ENCODE data around the gene SDK2.

The SDK2 gene

GRCh38 chr17:73506470-73507435 is 137.5 kb downstream of the SDK2 start:
- no peak for DNase-seq (ENCODE audit: low read depth)

- DNase-seq (ENCODE audit: low read depth) = no peak
Observed at GRCh38 chr17:73503560-73503959, 140.7 kb downstream of the SDK2 start.

GRCh38 chr17:73500414-73500999 is 143.7 kb downstream of the SDK2 start:
- no peak for DNase-seq (ENCODE audit: low read depth)

- no peak for DNase-seq (ENCODE audit: low read depth)
Observed at GRCh38 chr17:73498886-73499554, 145.2 kb downstream of the SDK2 start.

GRCh38 chr17:73498176-73498575 is 146.1 kb downstream of the SDK2 start:
- no peak for DNase-seq (ENCODE audit: low read depth)

GRCh38 chr17:73497721-73498120 is 146.5 kb downstream of the SDK2 start:
- DNase-seq (ENCODE audit: low read depth) = no peak

GRCh38 chr17:73496232-73496631 is 148.0 kb downstream of the SDK2 start:
- DNase-seq (ENCODE audit: low read depth) = no peak

GRCh38 chr17:73495641-73496040 is 148.6 kb downstream of the SDK2 start:
- DNase-seq (ENCODE audit: low read depth) = no peak

GRCh38 chr17:73494950-73495349 is 149.3 kb downstream of the SDK2 start:
- DNase-seq (ENCODE audit: low read depth) = no peak

- no peak for DNase-seq (ENCODE audit: low read depth)
Observed at GRCh38 chr17:73493956-73494926, 150.0 kb downstream of the SDK2 start.

- DNase-seq (ENCODE audit: low read depth) = no peak
Observed at GRCh38 chr17:73492821-73493814, 151.1 kb downstream of the SDK2 start.

- no peak for DNase-seq (ENCODE audit: low read depth)
Observed at GRCh38 chr17:73492125-73492820, 152.0 kb downstream of the SDK2 start.

- DNase-seq (ENCODE audit: low read depth) = no peak
Observed at GRCh38 chr17:73491648-73492047, 152.6 kb downstream of the SDK2 start.

- DNase-seq (ENCODE audit: low read depth) = no peak
Observed at GRCh38 chr17:73490851-73491250, 153.4 kb downstream of the SDK2 start.

- no peak for DNase-seq (ENCODE audit: low read depth)
Observed at GRCh38 chr17:73489991-73490390, 154.3 kb downstream of the SDK2 start.

GRCh38 chr17:73489333-73489732 is 154.9 kb downstream of the SDK2 start:
- DNase-seq (ENCODE audit: low read depth) = no peak

- no peak for DNase-seq (ENCODE audit: low read depth)
Observed at GRCh38 chr17:73485130-73485529, 159.1 kb downstream of the SDK2 start.

- no peak for DNase-seq (ENCODE audit: low read depth)
Observed at GRCh38 chr17:73482894-73483293, 161.4 kb downstream of the SDK2 start.

GRCh38 chr17:73482251-73482716 is 162.0 kb downstream of the SDK2 start:
- no peak for DNase-seq (ENCODE audit: low read depth)

GRCh38 chr17:73481676-73482075 is 162.6 kb downstream of the SDK2 start:
- DNase-seq (ENCODE audit: low read depth) = no peak

Measured in amniotic epithelial cell (primary cell).